GM19438 (cell line): ENCODE measurements around the gene ARRDC5.
"Not testable (repeated sequence)": the region's sequence is repeated elsewhere in the genome, so short reads cannot be mapped to it uniquely, and the experiment has no call there.

Source experiments
- ATAC-seq: cut with Tn5 transposase; IDR thresholded peaks from one replicate; pipeline ENCODE4 v1.9.1; 2021; ENCODE audit warnings: low read depth; ENCODE audit not compliant: unreplicated experiment

ARRDC5 gene

GRCh38 chr19:4871711-4872110 is 31.0 kb downstream of the ARRDC5 start:
- no peak for ATAC-seq

- no peak for ATAC-seq
Measured at GRCh38 chr19:4870025-4870700, 32.5 kb downstream of the ARRDC5 start.

- no peak for ATAC-seq
Measured at GRCh38 chr19:4868286-4868834, 34.3 kb downstream of the ARRDC5 start.

GRCh38 chr19:4867534-4868285 is 35.0 kb downstream of the ARRDC5 start, which contains the start of gene PLIN3:
Gene PLIN3, minus strand, starts transcription at chr19:4867667. Its CDS starts 6,273 bp downstream, at chr19:4861394.
- ATAC-seq, result no peak

GRCh38 chr19:4866595-4867424 is 35.9 kb downstream of the ARRDC5 start:
- ATAC-seq, result no peak

GRCh38 chr19:4861147-4861546 is 41.5 kb downstream of the ARRDC5 start:
- ATAC-seq, result no peak

GRCh38 chr19:4859697-4860096 is 43.0 kb downstream of the ARRDC5 start:
- ATAC-seq, result no peak

GRCh38 chr19:4856468-4856867 is 46.2 kb downstream of the ARRDC5 start:
- not testable (repeated sequence) for ATAC-seq

- not testable (repeated sequence) for ATAC-seq
Measured at GRCh38 chr19:4853506-4853905, 49.2 kb downstream of the ARRDC5 start.

GRCh38 chr19:4852484-4852883 is 50.2 kb downstream of the ARRDC5 start:
- ATAC-seq, result no peak

GRCh38 chr19:4851551-4852290 is 51.0 kb downstream of the ARRDC5 start:
- ATAC-seq, result no peak

GRCh38 chr19:4849019-4849418 is 53.7 kb downstream of the ARRDC5 start:
- no peak for ATAC-seq

GRCh38 chr19:4847190-4847973 is 55.3 kb downstream of the ARRDC5 start:
- no peak for ATAC-seq

GRCh38 chr19:4845975-4846374 is 56.7 kb downstream of the ARRDC5 start:
- not testable (repeated sequence) for ATAC-seq

- ATAC-seq, result no peak
Measured at GRCh38 chr19:4844348-4845179, 58.1 kb downstream of the ARRDC5 start.

- ATAC-seq, result no peak
Measured at GRCh38 chr19:4843647-4843965, 59.1 kb downstream of the ARRDC5 start.
